Heart left ventricle (tissue), 13 donors: ENCODE results near the gene MYO1C.

Experiments
- POLR2A ChIP-seq, 2 donors: fragments of 450-650 bp; IDR thresholded peaks; one replicate each; pipeline ENCODE4 v1.6.1; 2017; ENCODE audit warnings: antibody characterized with exemption in 2 of 2, mild to moderate bottlenecking in 2 of 2, moderate library complexity in 2 of 2
- TF ChIP-seq, protein P1 (sequence below), 12 donors: fragments of 200-600 bp; sonication (generic) in 4 of 12; IDR thresholded peaks; one replicate each; pipeline versions ENCODE4 v1.5.0 to v1.8.0; 2018 to 2022; ENCODE audit warnings: antibody characterized with exemption in 12 of 12, mild to moderate bottlenecking in 5 of 12
- donor health status: ischemic (EF 13 %, LVEDD 7.1; RV severe dilation, severe dysfunction).
- donor health status: DM: no; HTN: yes; CAD: no.
- donor health status: DM: no; HTN: no; CAD: no.
- donor health status: ischemic (EF 25% LVEDD 6.9; RV normal size, moderate dysfunction).
- donor health status: ischemic (EF 25% LVEDD 5.7; RV mildly dilated, moderate dysfunction).
- donor health status: ischemic (EF 35%, LVEDD 5.7; RV mildly dilated, moderate dysfunction).
- donor health status: nonischemic (EF 11% LVEDD 7.7; RV severe dilation, severe dysfunction).
- donor health status: DM: yes; HTN: yes; CAD: no.
- donor health status: PGD.
- donor health status: ischemic (EF 29% LVEDD 5.4; RV normal size, mild dysfunction).
- donor health status: nonischemic (EF 23%, LVEDD 6.1; RV moderate dilation, normal function).

DNA sequence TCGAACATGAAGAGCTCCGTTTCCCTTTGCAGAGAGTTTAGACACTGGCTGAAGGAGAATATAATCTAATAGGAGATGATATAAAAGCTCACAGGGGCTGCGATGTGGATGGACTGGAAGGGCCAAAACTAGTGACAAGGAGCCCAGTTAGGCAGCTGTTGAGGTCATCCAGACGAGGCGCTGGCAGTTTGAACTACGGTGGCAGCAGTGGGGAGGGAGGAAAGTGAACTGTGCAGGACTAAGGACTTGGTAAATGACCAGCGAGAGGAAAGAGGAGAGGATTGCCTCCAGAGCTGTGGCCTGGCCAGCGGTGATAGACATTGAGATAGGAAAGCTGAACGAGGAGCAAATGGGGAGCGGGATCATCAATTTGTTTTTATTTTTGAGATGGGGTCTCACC lies 77.9 kb downstream of the MYO1C start:
- TF ChIP-seq, protein P1, sequence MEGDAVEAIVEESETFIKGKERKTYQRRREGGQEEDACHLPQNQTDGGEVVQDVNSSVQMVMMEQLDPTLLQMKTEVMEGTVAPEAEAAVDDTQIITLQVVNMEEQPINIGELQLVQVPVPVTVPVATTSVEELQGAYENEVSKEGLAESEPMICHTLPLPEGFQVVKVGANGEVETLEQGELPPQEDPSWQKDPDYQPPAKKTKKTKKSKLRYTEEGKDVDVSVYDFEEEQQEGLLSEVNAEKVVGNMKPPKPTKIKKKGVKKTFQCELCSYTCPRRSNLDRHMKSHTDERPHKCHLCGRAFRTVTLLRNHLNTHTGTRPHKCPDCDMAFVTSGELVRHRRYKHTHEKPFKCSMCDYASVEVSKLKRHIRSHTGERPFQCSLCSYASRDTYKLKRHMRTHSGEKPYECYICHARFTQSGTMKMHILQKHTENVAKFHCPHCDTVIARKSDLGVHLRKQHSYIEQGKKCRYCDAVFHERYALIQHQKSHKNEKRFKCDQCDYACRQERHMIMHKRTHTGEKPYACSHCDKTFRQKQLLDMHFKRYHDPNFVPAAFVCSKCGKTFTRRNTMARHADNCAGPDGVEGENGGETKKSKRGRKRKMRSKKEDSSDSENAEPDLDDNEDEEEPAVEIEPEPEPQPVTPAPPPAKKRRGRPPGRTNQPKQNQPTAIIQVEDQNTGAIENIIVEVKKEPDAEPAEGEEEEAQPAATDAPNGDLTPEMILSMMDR (IDR thresholded peaks at IDR 0.05) = no peak
- TF ChIP-seq POLR2A (IDR thresholded peaks at IDR 0.05) = no peak
